SU-DHL-6 (cell line): Measurements from ENCODE around the gene ZHX3.

ENCODE experiments used
- H2AFZ ChIP-seq: fragments of 200-600 bp; sonication (generic); 2 replicates; pipeline ENCODE4 v1.6.1; 2014; ENCODE audit warnings: low read depth, mild to moderate bottlenecking, moderate library complexity, mixed read lengths, antibody characterized with exemption, low read length; ENCODE audit not compliant: severe bottlenecking
- H3F3A ChIP-seq: fragments of 200-600 bp; shearing (Covaris generic); 2 replicates; pipeline ENCODE4 v1.6.0; 2016; ENCODE audit warnings: antibody characterized with exemption, mild to moderate bottlenecking; ENCODE audit not compliant: insufficient read depth
- H3K27ac ChIP-seq: fragments of 200-600 bp; sonication (generic); 2 replicates; pipeline ENCODE4 v1.5.1; 2016; ENCODE audit warnings: low read depth, mild to moderate bottlenecking, low read length, moderate library complexity, mixed read lengths
- H3K27me3 ChIP-seq: fragments of 200-600 bp; sonication (generic), shearing (Covaris generic); 2 replicates; pipeline ENCODE4 v1.6.0; 2014; ENCODE audit warnings: mild to moderate bottlenecking, low read length
- H3K36me3 ChIP-seq: fragments of 200-600 bp; sonication (generic); 2 replicates; pipeline ENCODE4 v1.6.1; 2014; ENCODE audit warnings: mild to moderate bottlenecking, low read length, mixed read lengths
- H3K4me2 ChIP-seq: fragments of 300-600, 200-600 bp; shearing (Covaris generic), sonication (generic); 2 replicates; pipeline ENCODE4 v1.6.0; 2014; ENCODE audit warnings: low read length, low read depth, mild to moderate bottlenecking; ENCODE audit not compliant: poor library complexity, severe bottlenecking
- H3K4me3 ChIP-seq: fragments of 200-600 bp; sonication (generic); 2 replicates; pipeline ENCODE4 v1.5.1; 2014; ENCODE audit warnings: antibody characterized with exemption, low read length, mild to moderate bottlenecking, mixed read lengths; ENCODE audit not compliant: insufficient read depth, poor library complexity, severe bottlenecking
- H3K79me2 ChIP-seq: fragments of 200-600 bp; sonication (generic); 2 replicates; pipeline ENCODE4 v1.6.1; 2014; ENCODE audit warnings: mild to moderate bottlenecking, low read length, moderate library complexity; ENCODE audit not compliant: insufficient read depth
- H3K9ac ChIP-seq: fragments of 200-600 bp; sonication (generic); 2 replicates; pipeline ENCODE4 v1.7.0; 2014; ENCODE audit warnings: mild to moderate bottlenecking, low read length
- H3K9me2 ChIP-seq: fragments of 200-600 bp; sonication (generic); replicated peaks from 2 replicates; pipeline ENCODE4 v1.6.1; 2014; ENCODE audit warnings: low read length; ENCODE audit not compliant: insufficient read depth
- H3K9me3 ChIP-seq: fragments of 200-600 bp; sonication (generic); 2 replicates; pipeline ENCODE4 v1.6.1; 2014; ENCODE audit warnings: low read length, mixed read lengths; ENCODE audit not compliant: insufficient read depth
- H4K20me1 ChIP-seq: fragments of 200-600 bp; sonication (generic); 2 replicates; pipeline ENCODE4 v1.6.1; 2014; ENCODE audit warnings: low read depth, mild to moderate bottlenecking, antibody characterized with exemption, low read length, moderate library complexity, mixed read lengths
- EZH2phosphoT487 ChIP-seq: fragments of 200-600 bp; sonication (generic), shearing (Covaris generic); conservative IDR thresholded peaks from 2 replicates; pipeline ENCODE4 v1.6.1; 2018; ENCODE audit warnings: mild to moderate bottlenecking, antibody characterized with exemption, low read length, moderate library complexity, mixed read lengths
- TF ChIP-seq, protein P1 (sequence below): fragments of 200-600 bp; sonication (generic); IDR thresholded peaks from one replicate; pipeline ENCODE4 v1.5.1; 2017; ENCODE audit warnings: antibody characterized with exemption, mild to moderate bottlenecking, low read length, moderate library complexity; ENCODE audit not compliant: insufficient read depth, poor library complexity, severe bottlenecking

The ZHX3 gene

DNA sequence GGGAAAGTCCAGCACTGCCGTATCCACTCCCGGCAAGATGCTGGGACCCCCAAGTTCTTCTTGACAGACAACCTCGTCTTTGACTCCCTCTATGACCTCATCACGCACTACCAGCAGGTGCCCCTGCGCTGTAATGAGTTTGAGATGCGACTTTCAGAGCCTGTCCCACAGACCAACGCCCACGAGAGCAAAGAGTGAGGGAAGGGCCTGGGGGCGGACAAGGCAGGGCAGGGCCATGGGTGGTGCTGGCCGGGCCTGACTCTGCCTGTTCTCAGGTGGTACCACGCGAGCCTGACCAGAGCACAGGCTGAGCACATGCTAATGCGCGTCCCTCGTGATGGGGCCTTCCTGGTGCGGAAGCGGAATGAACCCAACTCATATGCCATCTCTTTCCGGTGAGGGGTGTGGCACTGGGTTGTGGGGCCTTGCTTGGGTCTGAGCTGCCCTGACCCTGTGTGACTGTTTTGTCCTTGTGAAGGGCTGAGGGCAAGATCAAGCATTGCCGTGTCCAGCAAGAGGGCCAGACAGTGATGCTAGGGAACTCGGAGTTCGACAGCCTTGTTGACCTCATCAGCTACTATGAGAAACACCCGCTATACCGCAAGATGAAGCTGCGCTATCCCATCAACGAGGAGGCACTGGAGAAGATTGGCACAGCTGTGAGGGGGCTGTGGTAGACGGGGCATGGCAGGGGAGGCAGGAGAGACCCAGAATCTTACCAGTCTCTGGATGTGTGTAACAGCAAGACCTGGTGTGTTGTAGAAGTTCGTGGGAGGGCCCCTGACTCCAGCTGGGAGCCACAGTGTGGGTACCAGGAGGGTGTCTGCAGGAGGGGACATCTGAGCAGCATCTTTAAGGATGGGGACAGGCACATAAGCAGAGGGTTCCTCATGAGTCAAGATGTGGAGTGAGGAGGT lies 151.1 kb downstream of the ZHX3 start:
- Histone ChIP-seq H3K4me3 (no peak overlapping the region), H2AFZ (no peak overlapping the region), H3K27ac (no peak overlapping the region), H4K20me1 (no peaks in the 10 kb centered on the region), H3K4me2 (no peak overlapping the region), H3K36me3 (no peaks in the 10 kb centered on the region), H3F3A (no peaks in the 10 kb centered on the region), H3K9ac (no peak overlapping the region), H3K9me2 (no peaks in the 10 kb centered on the region), H3K27me3 (no peaks in the 10 kb centered on the region), H3K79me2 (no peaks in the 10 kb centered on the region), H3K9me3 (no peaks in the 10 kb centered on the region)
- TF ChIP-seq, protein P1, sequence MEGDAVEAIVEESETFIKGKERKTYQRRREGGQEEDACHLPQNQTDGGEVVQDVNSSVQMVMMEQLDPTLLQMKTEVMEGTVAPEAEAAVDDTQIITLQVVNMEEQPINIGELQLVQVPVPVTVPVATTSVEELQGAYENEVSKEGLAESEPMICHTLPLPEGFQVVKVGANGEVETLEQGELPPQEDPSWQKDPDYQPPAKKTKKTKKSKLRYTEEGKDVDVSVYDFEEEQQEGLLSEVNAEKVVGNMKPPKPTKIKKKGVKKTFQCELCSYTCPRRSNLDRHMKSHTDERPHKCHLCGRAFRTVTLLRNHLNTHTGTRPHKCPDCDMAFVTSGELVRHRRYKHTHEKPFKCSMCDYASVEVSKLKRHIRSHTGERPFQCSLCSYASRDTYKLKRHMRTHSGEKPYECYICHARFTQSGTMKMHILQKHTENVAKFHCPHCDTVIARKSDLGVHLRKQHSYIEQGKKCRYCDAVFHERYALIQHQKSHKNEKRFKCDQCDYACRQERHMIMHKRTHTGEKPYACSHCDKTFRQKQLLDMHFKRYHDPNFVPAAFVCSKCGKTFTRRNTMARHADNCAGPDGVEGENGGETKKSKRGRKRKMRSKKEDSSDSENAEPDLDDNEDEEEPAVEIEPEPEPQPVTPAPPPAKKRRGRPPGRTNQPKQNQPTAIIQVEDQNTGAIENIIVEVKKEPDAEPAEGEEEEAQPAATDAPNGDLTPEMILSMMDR, result no peak
- TF ChIP-seq EZH2phosphoT487, result no peak

DNA sequence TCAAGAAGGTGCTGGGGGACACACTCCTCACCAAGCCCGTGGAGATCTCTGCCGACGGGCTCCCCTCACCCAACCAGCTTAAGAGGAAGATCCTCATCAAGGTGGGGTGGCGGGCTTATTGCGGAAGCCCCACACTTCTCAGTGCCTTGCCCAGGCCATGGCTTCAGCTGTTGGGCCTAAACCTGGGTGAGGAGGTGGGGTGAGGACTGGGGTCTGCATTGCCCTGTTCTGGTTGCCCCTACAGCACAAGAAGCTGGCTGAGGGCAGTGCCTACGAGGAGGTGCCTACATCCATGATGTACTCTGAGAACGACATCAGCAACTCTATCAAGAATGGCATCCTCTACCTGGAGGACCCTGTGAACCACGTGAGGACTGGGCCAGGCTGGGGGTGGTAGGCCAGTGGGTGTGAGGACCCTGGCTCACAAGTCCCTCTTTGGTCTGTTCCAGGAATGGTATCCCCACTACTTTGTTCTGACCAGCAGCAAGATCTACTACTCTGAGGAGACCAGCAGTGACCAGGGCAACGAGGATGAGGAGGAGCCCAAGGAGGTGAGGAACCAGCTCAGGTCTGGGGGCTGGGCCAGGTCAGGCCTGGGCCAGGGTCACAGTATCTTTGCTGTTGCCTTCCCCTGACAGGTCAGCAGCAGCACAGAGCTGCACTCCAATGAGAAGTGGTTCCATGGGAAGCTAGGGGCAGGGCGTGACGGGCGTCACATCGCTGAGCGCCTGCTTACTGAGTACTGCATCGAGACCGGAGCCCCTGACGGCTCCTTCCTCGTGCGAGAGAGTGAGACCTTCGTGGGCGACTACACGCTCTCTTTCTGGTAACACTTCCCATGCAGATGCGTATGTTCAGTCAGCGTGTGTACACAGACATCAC lies 152.3 kb downstream of the ZHX3 start:
- Histone ChIP-seq H4K20me1 (no peaks in the 10 kb centered on the region), H3K4me2 (no peak overlapping the region), H2AFZ (no peak overlapping the region), H3F3A (no peaks in the 10 kb centered on the region), H3K27me3 (no peaks in the 10 kb centered on the region), H3K27ac (no peak overlapping the region), H3K9ac (no peak overlapping the region), H3K36me3 (no peaks in the 10 kb centered on the region), H3K79me2 (no peaks in the 10 kb centered on the region), H3K9me3 (no peaks in the 10 kb centered on the region), H3K4me3 (no peak overlapping the region), H3K9me2 (no peaks in the 10 kb centered on the region)
- TF ChIP-seq, protein P1, result no peak
- TF ChIP-seq EZH2phosphoT487, result no peak

DNA sequence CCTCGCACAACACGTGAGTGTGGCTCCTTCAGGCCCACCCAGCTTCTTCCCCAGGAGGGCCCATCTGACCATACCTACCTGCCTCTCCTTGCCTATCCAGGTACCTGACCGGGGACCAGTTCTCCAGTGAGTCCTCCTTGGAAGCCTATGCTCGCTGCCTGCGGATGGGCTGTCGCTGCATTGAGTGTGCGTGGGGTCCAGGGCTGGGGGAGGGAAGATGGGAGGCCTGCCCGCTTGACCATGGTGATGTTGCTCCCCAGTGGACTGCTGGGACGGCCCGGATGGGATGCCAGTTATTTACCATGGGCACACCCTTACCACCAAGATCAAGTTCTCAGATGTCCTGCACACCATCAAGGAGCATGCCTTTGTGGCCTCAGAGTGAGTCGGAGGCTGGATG lies 153.7 kb downstream of the ZHX3 start:
- Histone ChIP-seq H3K4me3 (no peak overlapping the region), H3K79me2 (no peaks in the 10 kb centered on the region), H3K9me2 (no peaks in the 10 kb centered on the region), H3K36me3 (no peaks in the 10 kb centered on the region), H3K9ac (no peak overlapping the region), H4K20me1 (no peaks in the 10 kb centered on the region), H3K4me2 (no peak overlapping the region), H3F3A (no peaks in the 10 kb centered on the region), H3K27me3 (no peaks in the 10 kb centered on the region), H2AFZ (no peak overlapping the region), H3K9me3 (no peaks in the 10 kb centered on the region), H3K27ac (no peak overlapping the region)
- TF ChIP-seq, protein P1, result no peak
- TF ChIP-seq EZH2phosphoT487, result no peak
